ENCODE results near the gene DAAM2.

DNA sequence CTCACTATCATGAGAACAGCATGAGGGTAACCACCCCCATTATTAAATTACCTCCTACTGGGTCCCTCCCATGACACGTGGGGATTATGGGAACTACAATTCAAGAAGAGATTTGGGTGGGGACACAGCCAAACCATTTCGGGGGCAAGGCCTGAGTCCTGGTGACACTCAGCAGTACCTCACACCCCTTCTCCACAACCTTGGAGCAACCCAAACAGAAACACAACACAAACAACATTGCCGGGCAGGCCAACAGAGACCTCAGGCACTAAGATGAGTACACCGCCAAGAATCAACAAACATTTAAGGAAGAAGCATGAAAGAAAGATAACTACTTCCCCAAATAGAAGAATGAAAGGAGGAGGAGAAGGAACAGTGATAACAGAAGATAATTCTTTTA is 125.2 kb downstream of the DAAM2 start:
- TF ChIP-seq JUNB (IDR thresholded peaks at IDR 0.05) = no peak
- TF ChIP-seq CTCF (IDR thresholded peaks at IDR 0.05) = no peak
- TF ChIP-seq MAX (IDR thresholded peaks at IDR 0.05) = no peak
